ENCODE data around the gene RHOBTB1.

The RHOBTB1 gene

GRCh38 chr10:60942134-60942787 is 1.7 kb downstream of the RHOBTB1 start:
- no peak for DNase-seq (ENCODE audit: low spot score)

GRCh38 chr10:60940446-60940845 is 3.5 kb downstream of the RHOBTB1 start:
- DNase-seq (ENCODE audit: low spot score) = no peak

DNA sequence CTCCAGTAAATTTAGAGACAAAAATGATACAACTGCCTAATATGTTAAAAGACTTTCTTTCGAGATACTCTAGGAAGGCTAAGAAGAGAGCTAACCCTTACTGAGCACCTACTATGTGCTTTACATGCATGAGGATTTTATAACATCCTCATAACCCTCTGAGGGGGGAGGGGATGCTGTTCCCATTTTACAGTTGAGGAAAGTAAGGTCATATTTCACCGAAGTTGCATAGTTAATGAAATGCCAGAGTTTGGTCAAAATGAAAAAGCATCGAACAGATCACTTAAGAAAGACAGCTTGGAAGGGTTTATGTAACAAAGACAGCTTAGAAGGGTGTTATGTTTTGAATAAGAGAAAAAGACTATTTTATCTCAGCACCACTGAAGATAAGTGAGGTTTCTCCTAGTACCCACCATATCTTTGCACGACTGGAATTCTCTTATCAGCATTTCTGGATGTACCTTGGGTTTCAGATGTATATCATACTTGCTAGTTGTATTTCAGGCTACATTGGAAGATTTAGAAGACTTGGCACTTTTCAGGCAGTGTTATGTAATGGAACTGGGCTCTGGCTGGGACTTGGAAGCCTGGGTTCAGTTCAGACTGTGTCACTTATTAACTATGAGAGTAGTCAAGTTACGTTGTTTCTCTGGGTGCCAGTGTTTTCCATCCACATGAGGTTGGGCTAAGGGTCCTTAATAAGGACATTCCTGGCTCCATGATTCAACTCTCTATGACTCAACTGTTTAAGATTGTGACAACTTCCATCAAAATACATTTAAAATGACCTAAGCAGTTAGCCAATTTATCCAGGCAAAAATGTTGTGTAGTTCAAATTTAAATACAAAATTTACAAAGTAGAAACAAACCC is 6.0 kb downstream of the RHOBTB1 start:
- no peak for DNase-seq (ENCODE audit: low spot score)

DNA sequence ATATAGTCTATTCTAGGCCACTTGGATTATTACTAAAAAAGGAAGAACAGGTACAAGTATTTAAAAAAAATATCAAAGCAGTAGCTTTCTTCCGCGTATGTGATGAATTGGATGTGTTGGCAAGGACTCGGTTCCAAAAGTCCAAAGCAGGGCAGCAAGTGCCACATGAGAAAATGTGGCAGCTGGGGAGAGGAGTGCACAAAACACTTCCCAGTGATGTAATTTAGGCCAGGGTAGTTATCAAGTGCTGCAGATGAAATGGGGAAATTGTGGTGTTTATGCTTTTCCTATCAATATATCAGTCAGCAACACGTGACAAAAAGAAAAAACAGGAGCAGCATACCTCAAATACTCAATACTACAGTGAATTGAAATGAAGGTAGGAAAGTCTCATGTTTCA is 7.0 kb downstream of the RHOBTB1 start:
- no peak for DNase-seq (ENCODE audit: low spot score)

DNA sequence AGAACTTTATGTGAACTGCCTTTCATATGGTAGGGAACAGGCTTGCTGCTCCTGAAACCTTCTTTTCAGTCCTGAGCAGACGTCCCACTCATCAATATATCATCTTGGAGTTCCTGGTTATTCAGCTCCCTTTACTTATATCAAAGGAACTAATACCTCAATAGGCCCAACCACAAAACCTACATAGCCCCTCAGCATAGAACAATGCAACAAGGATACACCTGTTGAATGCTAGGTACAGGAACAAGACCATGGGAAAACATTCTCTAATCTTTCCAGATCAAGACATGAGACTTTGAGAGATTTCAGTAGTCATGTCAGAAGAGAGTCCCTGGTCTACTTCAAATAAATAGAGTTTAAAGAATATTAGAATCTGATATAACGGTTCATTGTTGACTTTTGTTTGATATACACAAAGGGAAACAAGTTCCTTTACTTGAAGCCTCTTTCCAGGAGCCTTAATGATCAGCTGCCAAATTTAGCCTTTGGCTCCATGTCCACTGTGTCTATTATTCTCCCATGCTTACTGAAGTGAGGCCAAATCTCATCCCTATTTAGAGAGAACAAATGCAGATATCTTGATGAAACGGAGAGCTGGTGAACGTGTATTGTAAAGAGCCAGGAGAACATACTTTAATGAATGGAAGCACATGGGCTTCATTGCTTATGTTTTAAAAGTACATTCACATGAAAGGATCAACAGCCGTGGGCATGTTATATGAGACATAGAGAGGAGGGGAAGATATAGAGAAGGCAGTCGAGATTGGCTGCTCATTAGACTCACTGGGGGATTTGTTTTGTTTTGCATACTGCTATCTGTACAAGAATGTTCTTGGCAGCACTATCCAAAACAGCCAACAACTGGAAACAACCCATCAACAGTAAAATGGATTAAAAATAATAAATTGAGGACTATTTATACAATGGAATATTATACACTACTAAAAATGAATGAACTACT is 9.5 kb downstream of the RHOBTB1 start:
- no peak for DNase-seq (ENCODE audit: low spot score)

DNA sequence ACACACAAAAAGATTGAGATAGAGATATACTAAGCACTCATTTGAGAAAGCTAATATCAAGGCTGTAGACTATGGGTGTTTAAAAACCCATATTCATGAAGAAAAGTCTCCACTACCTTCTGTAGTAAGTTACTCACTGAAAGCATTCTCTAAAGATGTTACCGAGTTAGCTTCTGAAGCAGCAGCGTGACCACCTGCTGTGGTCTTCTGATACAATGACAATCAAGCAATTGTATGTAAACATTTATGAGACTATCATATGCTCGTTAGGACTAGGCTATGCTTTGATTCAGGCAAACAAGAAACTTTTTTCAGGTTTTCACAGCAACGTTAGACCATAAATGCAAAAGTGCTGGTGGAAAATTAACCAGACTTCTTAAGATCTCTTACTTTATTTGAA is 11.2 kb downstream of the RHOBTB1 start:
- DNase-seq (ENCODE audit: low spot score) = no peak

- no peak for DNase-seq (ENCODE audit: low spot score)
Measured at GRCh38 chr10:60930237-60930636, 13.7 kb downstream of the RHOBTB1 start.

DNA sequence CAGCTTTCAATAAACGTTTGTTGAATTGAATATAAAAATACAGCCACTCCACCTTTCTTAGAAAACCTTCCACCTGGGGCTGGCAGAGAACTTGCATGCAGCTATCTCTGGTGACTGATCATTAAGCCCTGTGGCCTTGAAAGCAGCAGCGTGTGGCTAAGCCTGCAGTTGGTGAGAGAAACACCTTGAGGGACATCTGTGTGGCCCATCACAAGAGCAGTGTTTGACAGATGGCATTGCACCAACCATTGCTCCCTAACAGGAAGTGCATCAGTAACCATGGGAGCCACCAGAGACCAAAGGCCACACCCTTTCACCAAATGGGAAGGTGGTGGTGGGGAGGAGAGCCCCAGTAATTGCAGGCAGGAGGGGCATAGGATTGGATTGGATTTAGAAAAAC is 22.4 kb downstream of the RHOBTB1 start:
- no peak for DNase-seq (ENCODE audit: low spot score)

DNA sequence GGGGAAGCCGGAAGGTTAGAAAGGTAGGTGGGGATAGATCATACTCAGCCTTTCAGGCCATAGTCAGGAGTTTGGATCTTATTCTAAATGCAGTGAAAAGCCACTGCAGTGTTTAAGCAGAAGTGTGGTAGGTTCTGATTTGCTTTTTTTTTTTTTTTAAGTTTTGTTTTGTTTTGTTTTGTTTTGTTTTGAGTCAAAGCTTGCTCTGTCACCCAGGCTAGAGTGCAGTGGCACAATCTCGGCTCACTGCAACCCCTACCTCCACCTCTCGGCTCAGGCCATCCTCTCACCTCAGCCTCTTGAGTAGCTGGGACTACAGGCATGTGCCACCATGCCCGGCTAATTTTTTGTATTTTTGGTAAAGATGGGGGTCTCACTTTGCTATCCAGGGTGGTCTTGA is 23.5 kb downstream of the RHOBTB1 start:
- DNase-seq (ENCODE audit: low spot score) = no peak

DNA sequence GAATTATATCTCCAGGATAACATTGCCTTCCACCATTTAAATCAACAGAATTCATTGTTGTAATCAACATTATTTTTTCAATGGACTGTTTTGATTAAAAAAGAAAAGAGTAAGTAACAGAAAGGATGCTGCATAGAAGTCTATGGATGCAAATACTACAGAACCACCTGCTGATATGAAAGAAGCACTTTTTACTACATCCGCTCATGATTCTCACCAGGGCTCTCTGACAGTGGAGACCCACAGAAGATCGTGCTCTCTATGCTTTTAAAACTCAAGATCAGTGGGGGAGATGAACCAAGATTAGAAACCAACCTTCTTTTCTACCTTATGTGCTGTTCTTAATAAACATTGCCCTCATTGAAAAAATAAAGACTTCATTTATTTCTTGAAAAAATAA is 24.4 kb downstream of the RHOBTB1 start:
- no peak for DNase-seq (ENCODE audit: low spot score)

GRCh38 chr10:60917331-60918280 is 26.4 kb downstream of the RHOBTB1 start:
- DNase-seq (ENCODE audit: low spot score) = no peak

- no peak for DNase-seq (ENCODE audit: low spot score)
Measured at GRCh38 chr10:60916025-60916424, 28.0 kb downstream of the RHOBTB1 start.

DNA sequence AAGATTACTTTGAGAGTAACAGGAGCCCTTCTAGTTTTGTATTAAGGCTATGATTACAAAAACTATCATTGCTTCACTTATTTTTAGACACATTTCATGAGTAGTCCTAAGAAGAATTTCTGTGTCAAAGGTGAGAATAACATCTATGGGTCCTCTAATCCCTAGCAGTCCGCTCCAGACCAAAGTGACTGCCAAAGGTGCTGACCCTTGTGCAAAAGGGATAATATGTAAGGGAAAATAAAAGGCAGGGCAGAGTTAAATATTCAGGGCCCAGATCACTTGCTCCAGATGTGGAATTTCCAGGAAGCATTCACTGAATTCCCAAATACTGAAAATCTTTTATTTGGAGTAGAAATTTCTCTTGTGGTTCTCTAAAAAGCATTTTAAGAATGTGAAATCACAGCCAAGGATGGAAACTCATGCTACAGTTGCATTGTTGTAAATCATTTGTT is 29.3 kb downstream of the RHOBTB1 start:
- DNase-seq (ENCODE audit: low spot score) = no peak

DNA sequence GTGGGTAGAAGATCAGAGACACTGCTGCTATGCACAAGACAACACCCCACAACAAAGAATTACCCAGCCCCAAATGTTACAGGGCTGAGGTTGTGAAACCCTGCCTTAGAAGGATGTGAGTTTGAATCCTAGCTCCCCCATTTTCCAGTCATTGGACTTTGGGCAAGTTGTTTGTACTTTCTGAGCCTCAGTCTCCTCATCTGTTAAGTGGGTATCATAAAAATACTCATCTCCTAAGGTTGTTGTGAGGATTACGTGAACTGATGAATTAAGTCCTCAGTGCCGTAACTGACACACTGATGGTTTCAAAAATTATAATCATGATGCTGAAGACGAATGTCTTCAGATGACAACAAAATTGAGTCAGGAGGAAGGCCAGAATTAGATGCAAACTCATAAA is 30.3 kb downstream of the RHOBTB1 start:
- DNase-seq (ENCODE audit: low spot score) = no peak

- no peak for DNase-seq (ENCODE audit: low spot score)
Measured at GRCh38 chr10:60913071-60913470, 30.9 kb downstream of the RHOBTB1 start.

DNA sequence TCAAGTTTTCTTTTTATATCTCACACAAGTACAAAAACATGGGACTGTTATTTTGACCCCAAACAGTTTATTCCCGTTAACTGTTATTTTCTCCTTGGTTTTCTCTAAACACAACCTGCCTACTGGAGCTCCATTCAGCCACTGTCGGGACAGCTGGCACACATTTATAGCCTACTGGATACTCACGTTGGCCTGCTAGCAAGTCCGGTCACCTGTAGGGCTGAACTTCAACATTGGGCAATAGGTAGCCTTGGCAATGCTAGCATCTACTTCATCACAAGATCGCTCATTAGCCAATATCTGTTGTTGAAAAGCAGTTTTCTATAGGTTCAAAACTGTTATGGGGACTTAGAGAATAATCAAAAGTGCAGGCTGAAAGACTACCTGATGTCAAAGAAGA is 32.3 kb downstream of the RHOBTB1 start:
- no peak for DNase-seq (ENCODE audit: low spot score)

DNA sequence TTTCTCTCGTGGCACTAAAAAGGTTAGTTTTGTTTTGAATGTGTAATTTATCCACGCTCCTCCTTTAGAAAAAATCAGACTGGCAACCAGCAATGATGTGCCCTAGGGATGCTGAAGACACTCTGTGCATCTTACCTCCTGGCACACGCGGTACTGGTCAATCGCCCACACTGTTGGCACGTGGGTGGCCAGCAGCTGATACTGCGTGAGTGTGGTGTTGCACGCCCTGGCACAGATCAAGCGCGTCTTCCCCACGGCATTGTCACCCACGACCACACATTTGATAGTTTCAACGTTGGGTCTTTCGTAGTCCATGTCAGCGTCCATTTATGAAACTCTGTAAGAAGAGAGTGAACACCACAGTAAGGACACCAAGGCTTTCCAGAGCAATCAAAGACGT is 32.8 kb downstream of the RHOBTB1 start:
- no peak for DNase-seq (ENCODE audit: low spot score)

GRCh38 chr10:60910543-60910942 is 33.4 kb downstream of the RHOBTB1 start:
- no peak for DNase-seq (ENCODE audit: low spot score)

DNA sequence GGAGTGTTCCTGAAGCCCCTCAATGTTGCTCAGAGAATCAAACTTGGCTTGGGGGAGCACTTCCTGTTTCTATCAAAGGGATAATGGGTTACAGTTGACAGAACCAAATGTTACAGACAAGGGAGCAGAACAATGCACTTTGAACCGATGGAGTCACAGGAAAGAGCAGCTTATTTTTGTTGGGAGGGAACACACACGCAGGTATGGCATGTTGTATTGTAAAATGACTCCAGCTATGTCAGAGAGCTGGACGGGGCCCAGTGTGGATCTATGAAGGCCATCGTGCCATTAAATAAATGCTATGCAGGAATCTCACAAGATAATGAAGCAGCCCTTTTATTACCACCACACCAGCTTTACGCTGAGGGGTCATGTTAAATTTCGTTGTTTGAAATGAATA is 35.1 kb downstream of the RHOBTB1 start:
- no peak for DNase-seq (ENCODE audit: low spot score)

GRCh38 chr10:60908031-60908430 is 36.0 kb downstream of the RHOBTB1 start:
- no peak for DNase-seq (ENCODE audit: low spot score)

DNA sequence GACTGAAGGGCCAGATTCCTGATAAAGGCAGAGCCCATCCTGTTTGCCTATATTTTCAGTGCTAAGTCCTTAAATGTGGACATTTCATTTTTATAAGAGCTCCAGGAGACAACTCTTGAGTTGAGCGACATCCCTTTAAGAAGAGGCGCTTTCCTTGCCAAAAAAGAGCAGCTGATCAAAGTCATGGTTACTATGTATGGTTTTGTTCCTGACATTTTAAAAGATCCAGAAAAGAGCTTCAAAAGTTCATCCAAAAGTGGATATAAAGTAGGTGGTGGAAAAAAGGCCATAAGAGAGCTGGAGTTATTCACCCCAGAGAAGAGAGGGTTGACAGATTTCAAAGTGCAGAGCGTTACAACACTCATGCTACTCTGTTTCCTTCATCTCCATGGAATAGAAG is 36.7 kb downstream of the RHOBTB1 start:
- no peak for DNase-seq (ENCODE audit: low spot score)
